ENCODE results near the gene TMEM263. TPM values are rescaled to one million over a fixed set of nuclear protein-coding genes. Genes with fewer than 3 reads are reported as not detected.

Gene TMEM263
- total and polyA plus RNA-seq, 3 experiments from 2014 or later: 22.7 to 25.3 (median 24.9) TPM

- Mint-ChIP-seq H3K4me3 (no peak overlapping the region), H3K27ac (no peak overlapping the region), H3K4me1 (no peaks in the 10 kb centered on the region), H3K36me3 (peaks cover 0 to 7% (median 2%) of the 10 kb centered on the region in 3 donors), H3K27me3 (peaks cover 3 to 41% of the 10 kb centered on the region in 2 donors), H3K9me3 (peaks cover 0 to 3% (median 0%) of the 10 kb centered on the region in 5 donors)
- H3K27ac ChIP-seq (ENCODE audit: low read depth, low read length): no peak overlapping the region
- no peaks in the 10 kb centered on the region for H3K4me1 ChIP-seq (ENCODE audit: insufficient read depth, low read length)
- ChIA-PET CTCF (interaction anchor here (1.1 kb wide), 1 partner anchor 540 kb away, joined by 3 read pairs; no protein-coding TSS in a partner anchor), POLR2A (no interaction called here)
- no peaks in the 10 kb centered on the region for H3K36me3 ChIP-seq (ENCODE audit: insufficient read depth, low read length)
- no peak for DNase-seq
- no peak overlapping the region for H3K4me3 ChIP-seq (ENCODE audit: low read length)
- H3K9me3 ChIP-seq (ENCODE audit: low read length): no peaks in the 10 kb centered on the region
- no peaks in the 10 kb centered on the region for H3K27me3 ChIP-seq (ENCODE audit: insufficient read depth, low read length, poor library complexity, severe bottlenecking)
Measured at GRCh38 chr12:106926657-106927056, 29.1 kb upstream of the TMEM263 start.

- Histone ChIP-seq H3K27me3 (ENCODE audit: insufficient read depth, low read length, poor library complexity, severe bottlenecking) (no peaks in the 10 kb centered on the region), H3K36me3 (ENCODE audit: insufficient read depth, low read length) (no peaks in the 10 kb centered on the region), H3K9me3 (ENCODE audit: low read length) (no peaks in the 10 kb centered on the region), H3K4me1 (ENCODE audit: insufficient read depth, low read length) (no peaks in the 10 kb centered on the region), H3K4me3 (ENCODE audit: low read length) (no peak overlapping the region), H3K27ac (ENCODE audit: low read depth, low read length) (no peak overlapping the region)
- Mint-ChIP-seq H3K27ac (no peak overlapping the region), H3K27me3 (peaks cover 6 to 25% of the 10 kb centered on the region in 2 donors), H3K4me1 (no peaks in the 10 kb centered on the region), H3K36me3 (peaks cover 0 to 5% (median 0%) of the 10 kb centered on the region in 3 donors), H3K4me3 (no peak overlapping the region), H3K9me3 (no peaks in the 10 kb centered on the region)
- DNase-seq: no peak
- ChIA-PET CTCF (no interaction called here), POLR2A (no interaction called here)
Measured at GRCh38 chr12:106934277-106934676, 21.4 kb upstream of the TMEM263 start.

GRCh38 chr12:106941481-106942156 is 14.1 kb upstream of the TMEM263 start:
- ChIA-PET CTCF (no interaction called here), POLR2A (no interaction called here)
- no peaks in the 10 kb centered on the region for H3K27me3 ChIP-seq (ENCODE audit: insufficient read depth, low read length, poor library complexity, severe bottlenecking)
- H3K4me3 Mint-ChIP-seq: no peak overlapping the region
- no peaks in the 10 kb centered on the region for H3K4me1 Mint-ChIP-seq
- no peaks in the 10 kb centered on the region for H3K36me3 Mint-ChIP-seq
- no peaks in the 10 kb centered on the region for H3K36me3 ChIP-seq (ENCODE audit: insufficient read depth, low read length)
- no peaks in the 10 kb centered on the region for H3K9me3 ChIP-seq (ENCODE audit: low read length)
- DNase-seq: no peak
- no peaks in the 10 kb centered on the region for H3K9me3 Mint-ChIP-seq
- no peak overlapping the region for H3K4me3 ChIP-seq (ENCODE audit: low read length)
- no peaks in the 10 kb centered on the region for H3K4me1 ChIP-seq (ENCODE audit: insufficient read depth, low read length)
- H3K27ac Mint-ChIP-seq: no peak overlapping the region
- H3K27me3 Mint-ChIP-seq: peaks cover 0 to 4% of the 10 kb centered on the region in 2 donors
- no peak overlapping the region for H3K27ac ChIP-seq (ENCODE audit: low read depth, low read length)

- CTCF ChIA-PET: no interaction called here
- no peaks in the 10 kb centered on the region for H3K4me1 Mint-ChIP-seq
- H3K9me3 Mint-ChIP-seq: no peaks in the 10 kb centered on the region
- Histone ChIP-seq H3K9me3 (ENCODE audit: low read length) (no peaks in the 10 kb centered on the region), H3K27me3 (ENCODE audit: insufficient read depth, low read length, poor library complexity, severe bottlenecking) (no peaks in the 10 kb centered on the region), H3K4me1 (ENCODE audit: insufficient read depth, low read length) (no peaks in the 10 kb centered on the region), H3K27ac (ENCODE audit: low read depth, low read length) (no peak overlapping the region), H3K4me3 (ENCODE audit: low read length) (no peak overlapping the region), H3K36me3 (ENCODE audit: insufficient read depth, low read length) (no peaks in the 10 kb centered on the region)
- H3K36me3 Mint-ChIP-seq: no peaks in the 10 kb centered on the region
- POLR2A ChIA-PET: no interaction called here
- H3K27me3 Mint-ChIP-seq: peaks cover 0 to 4% of the 10 kb centered on the region in 2 donors
- no peak for DNase-seq
- H3K4me3 Mint-ChIP-seq: no peak overlapping the region
- no peak overlapping the region for H3K27ac Mint-ChIP-seq
Measured at GRCh38 chr12:106942775-106943174, 12.9 kb upstream of the TMEM263 start.

- ChIA-PET CTCF (no interaction called here), POLR2A (no interaction called here)
- Mint-ChIP-seq H3K4me1 (no peaks in the 10 kb centered on the region), H3K4me3 (no peak overlapping the region), H3K27ac (no peak overlapping the region), H3K9me3 (peaks cover 0 to 3% (median 0%) of the 10 kb centered on the region in 5 donors), H3K27me3 (peaks cover 0 to 4% of the 10 kb centered on the region in 2 donors), H3K36me3 (no peaks in the 10 kb centered on the region)
- H3K4me3 ChIP-seq (ENCODE audit: low read length): no peak overlapping the region
- no peaks in the 10 kb centered on the region for H3K36me3 ChIP-seq (ENCODE audit: insufficient read depth, low read length)
- no peaks in the 10 kb centered on the region for H3K4me1 ChIP-seq (ENCODE audit: insufficient read depth, low read length)
- no peak overlapping the region for H3K27ac ChIP-seq (ENCODE audit: low read depth, low read length)
- no peaks in the 10 kb centered on the region for H3K9me3 ChIP-seq (ENCODE audit: low read length)
- H3K27me3 ChIP-seq (ENCODE audit: insufficient read depth, low read length, poor library complexity, severe bottlenecking): no peaks in the 10 kb centered on the region
- no peak for DNase-seq
Measured at GRCh38 chr12:106945261-106945851, 10.4 kb upstream of the TMEM263 start.

- H3K36me3 Mint-ChIP-seq: no peaks in the 10 kb centered on the region
- H3K27ac Mint-ChIP-seq: no peak overlapping the region
- Histone ChIP-seq H3K27me3 (ENCODE audit: insufficient read depth, low read length, poor library complexity, severe bottlenecking) (no peaks in the 10 kb centered on the region), H3K4me3 (ENCODE audit: low read length) (no peak overlapping the region), H3K9me3 (ENCODE audit: low read length) (no peaks in the 10 kb centered on the region), H3K36me3 (ENCODE audit: insufficient read depth, low read length) (no peaks in the 10 kb centered on the region), H3K27ac (ENCODE audit: low read depth, low read length) (no peak overlapping the region), H3K4me1 (ENCODE audit: insufficient read depth, low read length) (no peaks in the 10 kb centered on the region)
- ChIA-PET POLR2A (no interaction called here), CTCF (interaction anchor here (0.7 kb wide), 1 partner anchor 557 kb away, joined by 3 read pairs; no protein-coding TSS in a partner anchor)
- DNase-seq: no peak
- peaks cover 0 to 9% (median 4%) of the 10 kb centered on the region in 3 donors for H3K4me1 Mint-ChIP-seq
- no peak overlapping the region for H3K4me3 Mint-ChIP-seq
- H3K27me3 Mint-ChIP-seq: peaks cover 0 to 2% of the 10 kb centered on the region in 2 donors
- peaks cover 0 to 3% (median 0%) of the 10 kb centered on the region in 5 donors for H3K9me3 Mint-ChIP-seq
Measured at GRCh38 chr12:106947461-106947860, 8.2 kb upstream of the TMEM263 start.

GRCh38 chr12:106950591-106950990 is 5.1 kb upstream of the TMEM263 start:
- H3K27me3 ChIP-seq (ENCODE audit: insufficient read depth, low read length, poor library complexity, severe bottlenecking): no peaks in the 10 kb centered on the region
- H3K9me3 ChIP-seq (ENCODE audit: low read length): no peaks in the 10 kb centered on the region
- ChIA-PET POLR2A (no interaction called here), CTCF (no interaction called here)
- Mint-ChIP-seq H3K27me3 (peaks cover 0 to 2% of the 10 kb centered on the region in 2 donors), H3K9me3 (peaks cover 0 to 3% (median 0%) of the 10 kb centered on the region in 5 donors), H3K27ac (no peak overlapping the region), H3K4me3 (no peak overlapping the region), H3K4me1 (peaks cover 2 to 22% (median 20%) of the 10 kb centered on the region in 3 donors), H3K36me3 (peaks cover 0 to 3% (median 0%) of the 10 kb centered on the region in 3 donors)
- no peaks in the 10 kb centered on the region for H3K36me3 ChIP-seq (ENCODE audit: insufficient read depth, low read length)
- H3K4me3 ChIP-seq (ENCODE audit: low read length): no peak overlapping the region
- H3K27ac ChIP-seq (ENCODE audit: low read depth, low read length): no peak overlapping the region
- H3K4me1 ChIP-seq (ENCODE audit: insufficient read depth, low read length): no peaks in the 10 kb centered on the region
- DNase-seq: no peak
